Epithelial cell of proximal tubule (primary cell): ENCODE results near the gene PPFIA1. TPM values are rescaled to one million over a fixed set of nuclear protein-coding genes. Genes with fewer than 3 reads are reported as not detected.

Source experiments
- DNase-seq: peaks from one replicate; pipeline ENCODE4 v3.0.0-alpha.2; 2011; ENCODE audit warnings: low read depth
- H3K4me3 ChIP-seq: 2 replicates; pipeline ENCODE4 v1.5.1; 2011; ENCODE audit warnings: low read depth, mild to moderate bottlenecking, low read length
- CTCF ChIP-seq: conservative IDR thresholded peaks from 2 replicates; pipeline ENCODE4 v1.5.1; 2012; ENCODE audit warnings: low read depth, mild to moderate bottlenecking, low read length
- total RNA-seq: library from RNA; depleted of rRNA; stranded (reverse); fragments of >200 nt; gene quantifications from 2 replicates; pipeline ENCODE4 v1.2.3, GENCODE V29; 2015

PPFIA1 gene
- total RNA-seq, 1 donor from 2014 or later, result 18.0 TPM

- TF ChIP-seq CTCF, result no peak
- no peak overlapping the region for H3K4me3 ChIP-seq
- no peak for DNase-seq
Measured at GRCh38 chr11:70303070-70303469, 32.6 kb downstream of the PPFIA1 start.

GRCh38 chr11:70304208-70304603, 33.7 kb downstream of the PPFIA1 start:
- no peak overlapping the region for H3K4me3 ChIP-seq
- DNase-seq, result no peak
- no peak for TF ChIP-seq CTCF

GRCh38 chr11:70305501-70305900, 35.0 kb downstream of the PPFIA1 start:
- TF ChIP-seq CTCF, result no peak
- no peak overlapping the region for H3K4me3 ChIP-seq
- no peak for DNase-seq

GRCh38 chr11:70306586-70307033, 36.1 kb downstream of the PPFIA1 start:
- DNase-seq, result no peak
- no peak overlapping the region for H3K4me3 ChIP-seq
- no peak for TF ChIP-seq CTCF

GRCh38 chr11:70307176-70307575, 36.7 kb downstream of the PPFIA1 start:
- TF ChIP-seq CTCF, result no peak
- H3K4me3 ChIP-seq, result no peak overlapping the region
- DNase-seq, result no peak

GRCh38 chr11:70311616-70312015, 41.1 kb downstream of the PPFIA1 start:
- H3K4me3 ChIP-seq, result no peak overlapping the region
- DNase-seq, result no peak
- no peak for TF ChIP-seq CTCF

GRCh38 chr11:70312401-70313357, 42.2 kb downstream of the PPFIA1 start:
- DNase-seq, result no peak
- H3K4me3 ChIP-seq, result no peak overlapping the region
- TF ChIP-seq CTCF, result no peak
